ENCODE data around the gene ZNF580.

DNA sequence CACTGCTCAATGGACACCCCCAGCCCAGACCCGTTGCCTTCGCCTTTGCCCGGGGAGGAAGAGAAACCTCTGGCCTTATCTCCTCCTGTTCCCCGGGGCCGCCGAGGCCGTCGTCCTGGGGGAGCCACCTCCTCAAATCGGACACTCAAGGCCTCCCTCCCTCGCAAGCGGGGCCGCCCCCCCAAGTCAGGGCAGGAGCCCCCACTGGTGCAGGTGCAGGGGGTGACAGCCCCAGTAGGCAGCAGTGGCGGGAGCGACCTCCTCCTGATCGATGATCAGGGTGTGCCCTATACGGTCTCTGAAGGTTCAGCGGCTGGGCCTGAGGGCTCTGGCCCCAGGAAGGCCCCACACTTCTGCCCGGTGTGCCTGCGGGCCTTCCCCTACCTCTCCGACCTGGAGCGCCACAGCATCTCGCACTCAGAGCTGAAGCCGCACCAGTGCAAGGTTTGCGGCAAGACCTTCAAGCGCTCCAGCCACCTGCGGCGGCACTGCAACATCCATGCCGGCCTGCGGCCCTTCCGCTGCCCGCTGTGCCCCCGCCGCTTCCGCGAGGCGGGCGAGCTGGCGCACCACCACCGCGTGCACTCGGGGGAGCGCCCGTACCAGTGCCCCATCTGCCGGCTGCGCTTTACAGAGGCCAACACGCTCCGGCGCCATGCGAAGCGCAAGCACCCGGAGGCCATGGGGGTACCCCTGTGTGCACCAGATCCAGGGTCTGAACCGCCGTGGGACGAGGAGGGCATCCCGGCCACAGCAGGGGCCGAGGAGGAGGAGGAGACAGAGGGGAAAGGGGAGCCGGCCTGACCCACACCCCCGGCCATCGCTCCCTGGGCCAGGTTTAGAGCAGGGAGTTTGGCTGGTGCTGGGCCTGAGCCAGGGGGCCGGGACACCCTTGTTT is 38.4 kb upstream of the ZNF580 start:
- no peak for TF ChIP-seq GATA2 (IDR thresholded peaks at IDR 0.05; ENCODE audit: low read depth, low read length)
- TF ChIP-seq GATA3 (IDR thresholded peaks at IDR 0.05; ENCODE audit: low read depth, low read length): no peak
